Measurements from ENCODE around the gene BRIX1.

GRCh38 chr5:34923694-34924461 lies 8.4 kb downstream of the BRIX1 start:
- TF ChIP-seq CTCF (conservative IDR thresholded peaks at IDR 0.05; ENCODE audit: low read length) (no peak), EZH2phosphoT487 (IDR thresholded peaks at IDR 0.05; ENCODE audit: borderline replicate concordance, low read depth, low read length) (no peak)
